GM12878 (cell line): ENCODE results near the gene SCNN1B. TPM values are rescaled to one million over a fixed set of nuclear protein-coding genes. Genes with fewer than 3 reads are reported as not detected.
A peak's percentile ranks its signal among the peaks of the same experiment; 100 is the strongest.

Experiments
- BRCA1 ChIP-seq: IDR thresholded peaks from 2 replicates; pipeline ENCODE4 v1.6.1; 2011; ENCODE audit warnings: low read depth, low read length, improper control_type of control experiment
- CEBPB ChIP-seq, 2 experiments: fragments of 150-350 bp in 1 of 2; IDR thresholded peaks; 2 replicates each; pipeline ENCODE4 v1.6.1; 2012 to 2014; ENCODE audit warnings: low read depth in 2 of 2, low read length in 2 of 2, borderline replicate concordance in 1 of 2, inconsistent platforms in 1 of 2
- CHD2 ChIP-seq: IDR thresholded peaks from 2 replicates; pipeline ENCODE4 v1.6.1; 2011; ENCODE audit warnings: low read depth, low read length, improper control_type of control experiment, borderline replicate concordance
- CHD4 ChIP-seq: fragments of 200-600 bp; sonication (generic); IDR thresholded peaks from 2 replicates; pipeline ENCODE4 v1.6.1; 2016; ENCODE audit warnings: mild to moderate bottlenecking
- CREB1 ChIP-seq: IDR thresholded peaks from 2 replicates; pipeline ENCODE4 v1.6.1; 2012; ENCODE audit warnings: low read depth, mild to moderate bottlenecking, inconsistent platforms
- E2F4 ChIP-seq: IDR thresholded peaks from 2 replicates; pipeline ENCODE4 v1.6.1; 2012; ENCODE audit warnings: low read depth, low read length, improper control_type of control experiment
- EGR1 ChIP-seq, 2 experiments: IDR thresholded peaks; 1 replicate in 1 of 2; 2 replicates in 1 of 2; pipeline ENCODE4 v1.6.1; 2011 to 2012; ENCODE audit warnings: low read depth in 2 of 2, low read length in 2 of 2, borderline replicate concordance in 1 of 2, mild to moderate bottlenecking in 1 of 2, moderate library complexity in 1 of 2
- FOXK2 ChIP-seq: fragments of 450-650 bp; IDR thresholded peaks from 2 replicates; pipeline ENCODE4 v1.6.1; 2017; ENCODE audit warnings: mild to moderate bottlenecking, moderate library complexity
- HDAC6 ChIP-seq: fragments of 200-600 bp; sonication (generic); IDR thresholded peaks from one replicate; pipeline ENCODE4 v1.8.0; 2017; ENCODE audit warnings: antibody characterized with exemption; ENCODE audit not compliant: unreplicated experiment
- KAT2A ChIP-seq: conservative IDR thresholded peaks from 2 replicates; pipeline ENCODE4 v1.6.1; 2011; ENCODE audit warnings: low read depth, low read length; ENCODE audit not compliant: control insufficient read depth
- KDM1A ChIP-seq: fragments of 200-600 bp; sonication (generic); IDR thresholded peaks from 2 replicates; pipeline ENCODE4 v1.6.1; 2016; ENCODE audit warnings: borderline replicate concordance
- MAX ChIP-seq: IDR thresholded peaks from 2 replicates; pipeline ENCODE4 v1.6.1; 2012; ENCODE audit warnings: low read depth, low read length, improper control_type of control experiment
- MYB ChIP-seq: fragments of 150-350 bp; IDR thresholded peaks from 2 replicates; pipeline ENCODE4 v1.6.1; 2014; ENCODE audit warnings: mild to moderate bottlenecking, low read depth, low read length, borderline replicate concordance
- NFIC ChIP-seq: IDR thresholded peaks from 2 replicates; pipeline ENCODE4 v1.6.1; 2012; ENCODE audit warnings: low read depth, mild to moderate bottlenecking, inconsistent platforms, low read length, moderate library complexity
- NFYA ChIP-seq: IDR thresholded peaks from 2 replicates; pipeline ENCODE4 v1.6.1; 2011; ENCODE audit warnings: low read depth, mild to moderate bottlenecking, low read length, improper control_type of control experiment, borderline replicate concordance
- NR2C2 ChIP-seq: IDR thresholded peaks from 2 replicates; pipeline ENCODE4 v1.6.1; 2011; ENCODE audit warnings: borderline replicate concordance, low read depth; ENCODE audit not compliant: control insufficient read depth, insufficient read length
- PAX8 ChIP-seq: fragments of 450-650 bp; IDR thresholded peaks from 2 replicates; pipeline ENCODE4 v1.6.1; 2017; ENCODE audit warnings: mild to moderate bottlenecking, moderate library complexity
- PBX3 ChIP-seq: IDR thresholded peaks from 2 replicates; pipeline ENCODE4 v1.6.1; 2011; ENCODE audit warnings: mild to moderate bottlenecking, low read depth, low read length, moderate library complexity; ENCODE audit not compliant: insufficient replicate concordance
- POLR2AphosphoS2 ChIP-seq: IDR thresholded peaks from 2 replicates; pipeline ENCODE4 v1.6.1; 2011; ENCODE audit warnings: low read depth, mild to moderate bottlenecking, low read length, improper control_type of control experiment, moderate library complexity
- RAD51 ChIP-seq: fragments of 450-650 bp; IDR thresholded peaks from 2 replicates; pipeline ENCODE4 v1.6.1; 2016; ENCODE audit warnings: moderate library complexity, mild to moderate bottlenecking, inconsistent platforms
- RBBP5 ChIP-seq: fragments of 200-600 bp; sonication (generic); conservative IDR thresholded peaks from 2 replicates; pipeline ENCODE4 v1.6.1; 2016
- RELB ChIP-seq: fragments of 450-650 bp; IDR thresholded peaks from 2 replicates; pipeline ENCODE4 v1.6.1; 2017; ENCODE audit warnings: low read depth, mild to moderate bottlenecking, moderate library complexity
- SIN3A ChIP-seq: IDR thresholded peaks from 2 replicates; pipeline ENCODE4 v1.6.1; 2012; ENCODE audit warnings: low read depth, low read length, improper control_type of control experiment
- SMARCA5 ChIP-seq: fragments of 450-650 bp; IDR thresholded peaks from 2 replicates; pipeline ENCODE4 v1.6.1; 2017; ENCODE audit warnings: mild to moderate bottlenecking
- SMC3 ChIP-seq: IDR thresholded peaks from 2 replicates; pipeline ENCODE4 v1.6.1; 2011; ENCODE audit warnings: low read length, improper control_type of control experiment, borderline replicate concordance
- TBL1XR1 ChIP-seq: IDR thresholded peaks from 2 replicates; pipeline ENCODE4 v1.6.1; 2012; ENCODE audit warnings: low read depth, low read length, improper control_type of control experiment
- ZNF217 ChIP-seq: fragments of 450-650 bp; IDR thresholded peaks from 2 replicates; pipeline ENCODE4 v1.6.1; 2017; ENCODE audit warnings: antibody characterized with exemption, mild to moderate bottlenecking
- ZNF274 ChIP-seq: IDR thresholded peaks from one replicate; pipeline ENCODE4 v1.8.0; 2011; ENCODE audit not compliant: insufficient read length, insufficient read depth
- ZSCAN29 ChIP-seq: fragments of 450-650 bp; IDR thresholded peaks from 2 replicates; pipeline ENCODE4 v1.6.1; 2017; ENCODE audit warnings: mild to moderate bottlenecking, moderate library complexity
- polyA plus RNA-seq, 11 experiments: library from polyadenylated mRNA; depleted of rRNA in 4 of 11; unstranded in 6 of 11; stranded (reverse) in 5 of 11; fragments of >200 nt; fragmentation: Nextera tagmentation in 4 of 11; fragmentation: Illumina TruSeq in 1 of 11; extraction: Ambion mirVana in 4 of 11; extraction: Trizol in 1 of 11; gene quantifications; 1 replicate in 1 of 11; 2 replicates in 10 of 11; pipeline versions ENCODE4 v1.2.1 to v1.2.3, GENCODE V29; 2011 to 2016; ENCODE audit warnings: inconsistent platforms in 2 of 11, missing spikeins in 2 of 11, low read depth in 1 of 11
- total RNA-seq, 4 experiments: library from RNA; depleted of rRNA in 3 of 4; stranded (reverse); fragments of >200 nt in 3 of 4; fragmentation: Illumina TruSeq in 1 of 4; extraction: Trizol in 1 of 4; gene quantifications; 2 replicates each; pipeline versions ENCODE4 v1.2.1 to v1.2.3, GENCODE V29; 2013 to 2021

Gene SCNN1B
- total and polyA plus RNA-seq, 10 of the 15 experiments (the other 5 are each of a cell fraction or from before 2014, with no cell fraction given) = 0.28 to 1.5 (median 0.64) TPM

- no peak for TF ChIP-seq PBX3
- TF ChIP-seq RBBP5 = no peak
- 0 out of 2 replicates have a peak, but pooled peaks have one; percentile 3 for TF ChIP-seq BRCA1
- TF ChIP-seq KAT2A = no peak
- TF ChIP-seq ZNF274 = no peak
- no peak for TF ChIP-seq CHD2
- TF ChIP-seq KDM1A = no peak
- no peak for TF ChIP-seq SMARCA5
- no peak for TF ChIP-seq ZSCAN29
- no peak for TF ChIP-seq FOXK2
- TF ChIP-seq PAX8 = no peak
- no peak for TF ChIP-seq CEBPB (IDR thresholded peaks at IDR 0.05; ENCODE audit: borderline replicate concordance in 1 of 2, low read depth in 2 of 2, low read length in 2 of 2)
- TF ChIP-seq SIN3A = no peak
- no peak for TF ChIP-seq CHD4
- TF ChIP-seq POLR2AphosphoS2 = no peak
- no peak for TF ChIP-seq RELB
- TF ChIP-seq MAX = no peak
- TF ChIP-seq E2F4 = no peak
- TF ChIP-seq RAD51 = no peak
- no peak for TF ChIP-seq NR2C2
- TF ChIP-seq TBL1XR1 = no peak
- TF ChIP-seq EGR1 (IDR thresholded peaks at IDR 0.05; ENCODE audit: borderline replicate concordance in 1 of 2, low read depth in 2 of 2, low read length in 2 of 2) = no peak
- TF ChIP-seq HDAC6 = peak; percentile 81
- no peak for TF ChIP-seq ZNF217
- no peak for TF ChIP-seq MYB
- no peak for TF ChIP-seq CREB1
- TF ChIP-seq SMC3 = no peak
- no peak for TF ChIP-seq NFIC
- TF ChIP-seq NFYA = no peak
Measured at GRCh38 chr16:23302045-23302956, at the start of gene SCNN1B (continued).
